ENCODE results near the gene AUTS2. TPM values are rescaled to one million over a fixed set of nuclear protein-coding genes. Genes with fewer than 3 reads are reported as not detected.

AUTS2 gene
- total RNA-seq, 6 donors from 2014 or later: 38.9 to 151 (median 55.8) TPM

- Histone ChIP-seq H3K9me3 (no peaks in the 10 kb centered on the region), H3K4me1 (peaks cover 0 to 2% (median 0%) of the 10 kb centered on the region in 4 donors), H3K27me3 (no peaks in the 10 kb centered on the region), H3K27ac (no peak overlapping the region), H3K36me3 (no peaks in the 10 kb centered on the region), H3K4me3 (no peak overlapping the region)
- no peak for ATAC-seq (ENCODE audit: low FRiP score in 2 of 2)
- TF ChIP-seq, protein P1, sequence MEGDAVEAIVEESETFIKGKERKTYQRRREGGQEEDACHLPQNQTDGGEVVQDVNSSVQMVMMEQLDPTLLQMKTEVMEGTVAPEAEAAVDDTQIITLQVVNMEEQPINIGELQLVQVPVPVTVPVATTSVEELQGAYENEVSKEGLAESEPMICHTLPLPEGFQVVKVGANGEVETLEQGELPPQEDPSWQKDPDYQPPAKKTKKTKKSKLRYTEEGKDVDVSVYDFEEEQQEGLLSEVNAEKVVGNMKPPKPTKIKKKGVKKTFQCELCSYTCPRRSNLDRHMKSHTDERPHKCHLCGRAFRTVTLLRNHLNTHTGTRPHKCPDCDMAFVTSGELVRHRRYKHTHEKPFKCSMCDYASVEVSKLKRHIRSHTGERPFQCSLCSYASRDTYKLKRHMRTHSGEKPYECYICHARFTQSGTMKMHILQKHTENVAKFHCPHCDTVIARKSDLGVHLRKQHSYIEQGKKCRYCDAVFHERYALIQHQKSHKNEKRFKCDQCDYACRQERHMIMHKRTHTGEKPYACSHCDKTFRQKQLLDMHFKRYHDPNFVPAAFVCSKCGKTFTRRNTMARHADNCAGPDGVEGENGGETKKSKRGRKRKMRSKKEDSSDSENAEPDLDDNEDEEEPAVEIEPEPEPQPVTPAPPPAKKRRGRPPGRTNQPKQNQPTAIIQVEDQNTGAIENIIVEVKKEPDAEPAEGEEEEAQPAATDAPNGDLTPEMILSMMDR (IDR thresholded peaks at IDR 0.05): no peak
- TF ChIP-seq POLR2AphosphoS5 (IDR thresholded peaks at IDR 0.05) (no peak), EP300 (IDR thresholded peaks at IDR 0.05) (no peak), POLR2A (IDR thresholded peaks at IDR 0.05) (no peak)
- WGBS, 2 donors: 87 to 88% methylated on average over 8 of the region's 8 CpGs
- no peak for DNase-seq
Observed at GRCh38 chr7:70354409-70355169, 756.3 kb downstream of the AUTS2 start.

DNA sequence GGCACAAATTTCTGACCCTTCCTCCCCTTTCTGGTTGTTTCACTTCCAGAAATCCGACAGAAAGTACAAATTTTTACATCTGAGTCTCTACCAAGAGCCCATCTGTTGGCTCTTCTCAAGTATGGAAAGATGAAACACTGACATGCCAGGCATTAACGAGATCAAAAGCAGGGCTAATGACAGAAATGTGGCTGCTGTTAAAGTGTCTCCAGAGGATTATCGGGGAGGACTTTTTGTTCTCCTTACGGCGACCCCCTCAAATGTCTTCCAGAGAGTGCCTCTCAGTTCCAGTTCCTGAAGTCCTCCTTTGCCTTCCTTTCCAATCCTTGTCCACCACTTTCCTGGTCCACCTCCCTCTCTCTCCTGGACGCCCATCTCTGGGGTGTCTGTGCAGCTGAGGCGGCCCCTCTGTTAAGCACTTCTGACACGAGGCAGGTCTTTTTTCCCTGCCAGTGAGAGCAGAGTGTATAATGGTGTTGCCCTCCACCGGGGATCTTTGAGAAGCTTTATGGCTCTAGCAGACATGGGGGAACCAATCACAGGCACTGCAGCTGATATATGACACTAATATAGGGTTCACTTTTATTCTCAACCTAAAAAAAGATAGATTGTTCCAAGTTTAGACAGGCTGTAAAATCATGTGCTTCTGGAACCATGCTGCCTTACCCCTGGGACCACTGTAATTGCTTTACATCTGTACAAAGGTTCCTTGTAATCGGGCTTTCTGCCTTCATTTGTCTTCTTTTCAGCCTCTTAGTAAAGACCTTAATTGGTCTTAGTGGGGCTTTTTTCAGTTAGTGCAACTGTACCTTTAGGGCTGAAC lies 757.1 kb downstream of the AUTS2 start:
- ATAC-seq (ENCODE audit: low FRiP score in 2 of 2) (peak in 1 of 2 donors; percentile 30), DNase-seq (no peak)
- TF ChIP-seq POLR2AphosphoS5 (IDR thresholded peaks at IDR 0.05): no peak
- TF ChIP-seq, protein P1 (IDR thresholded peaks at IDR 0.05): no peak
- no peak for TF ChIP-seq POLR2A (IDR thresholded peaks at IDR 0.05)
- no peak for TF ChIP-seq EP300 (IDR thresholded peaks at IDR 0.05)
- H3K4me1 ChIP-seq: peaks cover 0 to 2% (median 0%) of the 10 kb centered on the region in 4 donors
- no peaks in the 10 kb centered on the region for H3K36me3 ChIP-seq
- no peak overlapping the region for H3K27ac ChIP-seq
- H3K9me3 ChIP-seq: no peaks in the 10 kb centered on the region
- no peaks in the 10 kb centered on the region for H3K27me3 ChIP-seq
- no peak overlapping the region for H3K4me3 ChIP-seq
- WGBS, 2 donors: 84 to 86% methylated on average over 10 of the region's 10 CpGs

DNA sequence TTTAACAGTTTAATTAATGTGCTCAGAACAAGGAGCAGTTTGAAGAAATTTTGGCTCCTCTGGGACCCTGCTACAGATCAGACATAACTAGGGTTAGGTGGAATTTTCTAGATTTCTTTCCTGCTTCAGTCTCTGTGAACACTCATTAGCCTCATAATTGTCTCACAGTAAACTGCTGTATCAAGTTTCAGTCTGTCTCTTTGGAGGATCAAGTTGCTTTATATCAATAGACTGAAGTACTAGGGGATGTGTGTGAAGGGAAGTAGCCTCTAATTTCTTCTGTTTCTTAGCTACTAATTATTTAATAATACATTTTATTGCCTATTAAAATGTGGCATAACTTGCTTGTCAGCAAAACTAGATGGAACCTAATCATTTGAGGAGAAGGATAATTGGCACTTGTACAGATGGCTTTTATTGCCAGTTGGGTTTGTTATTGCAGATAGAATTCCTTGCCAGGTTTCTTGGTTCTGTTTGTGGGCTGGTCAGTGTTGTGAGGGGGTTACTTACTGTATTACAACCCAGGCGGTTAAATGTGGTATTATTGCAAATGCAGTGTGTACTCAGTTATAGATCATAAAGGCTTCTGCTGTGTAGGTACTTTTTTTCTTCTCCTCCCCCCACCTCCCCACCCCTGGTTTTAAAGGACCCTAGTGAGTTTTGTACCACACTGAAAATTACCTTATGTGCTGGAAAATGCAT lies 758.0 kb downstream of the AUTS2 start:
- no peak for TF ChIP-seq POLR2AphosphoS5 (IDR thresholded peaks at IDR 0.05)
- TF ChIP-seq, protein P1 (IDR thresholded peaks at IDR 0.05): no peak
- no peak for TF ChIP-seq EP300 (IDR thresholded peaks at IDR 0.05)
- TF ChIP-seq POLR2A (IDR thresholded peaks at IDR 0.05): no peak
- H3K9me3 ChIP-seq: no peaks in the 10 kb centered on the region
- no peaks in the 10 kb centered on the region for H3K27me3 ChIP-seq
- DNase-seq (no peak), ATAC-seq (ENCODE audit: low FRiP score in 2 of 2) (no peak)
- H3K36me3 ChIP-seq: no peaks in the 10 kb centered on the region
- WGBS, 2 donors: 89 to 100% methylated on average over 1 of the region's 1 CpG
- H3K4me3 ChIP-seq: no peak overlapping the region
- no peak overlapping the region for H3K27ac ChIP-seq
- peaks cover 0 to 2% (median 0%) of the 10 kb centered on the region in 4 donors for H3K4me1 ChIP-seq

DNA sequence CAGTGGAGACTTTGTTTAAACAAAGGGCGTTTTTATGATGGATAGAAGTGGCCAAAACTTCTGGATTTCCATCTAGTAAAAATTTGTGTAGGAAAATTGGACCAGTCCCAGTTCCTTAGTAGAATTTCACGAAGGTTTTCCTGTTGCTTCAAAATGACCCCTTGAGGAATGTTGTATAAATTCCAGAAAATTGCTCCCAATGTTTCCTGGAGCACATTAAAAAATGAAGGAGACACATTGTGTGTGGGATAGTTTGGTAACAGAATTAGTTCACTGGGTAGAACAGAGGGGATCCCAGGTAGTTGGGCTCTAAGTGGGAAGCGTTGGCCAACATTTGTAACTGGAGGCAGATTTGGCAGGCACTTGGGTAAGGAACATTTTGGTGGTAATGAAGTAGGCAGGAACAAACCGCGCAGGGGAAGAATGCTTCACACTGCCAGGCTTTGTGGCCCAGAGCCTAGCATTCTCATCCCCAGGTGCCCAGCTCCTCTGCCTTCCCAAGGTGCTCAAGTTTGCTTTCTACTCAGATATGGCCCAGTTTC lies 758.6 kb downstream of the AUTS2 start:
- ATAC-seq (ENCODE audit: low FRiP score in 2 of 2) (no peak), DNase-seq (no peak)
- Histone ChIP-seq H3K27me3 (no peaks in the 10 kb centered on the region), H3K27ac (no peak overlapping the region), H3K4me3 (no peak overlapping the region), H3K9me3 (no peaks in the 10 kb centered on the region), H3K36me3 (no peaks in the 10 kb centered on the region), H3K4me1 (peaks cover 0 to 2% (median 0%) of the 10 kb centered on the region in 4 donors)
- no peak for TF ChIP-seq POLR2A (IDR thresholded peaks at IDR 0.05)
- TF ChIP-seq, protein P1 (IDR thresholded peaks at IDR 0.05): no peak
- TF ChIP-seq POLR2AphosphoS5 (IDR thresholded peaks at IDR 0.05): no peak
- TF ChIP-seq EP300 (IDR thresholded peaks at IDR 0.05): no peak
- 76 to 86% methylated on average over 5 of the region's 5 CpGs for WGBS, 2 donors
